Hepatocyte (in vitro differentiated cells): ENCODE data around the gene MOV10L1. TPM values are rescaled to one million over a fixed set of nuclear protein-coding genes. Genes with fewer than 3 reads are reported as not detected.

Experiments used
- DNase-seq: peaks from one replicate; pipeline ENCODE4 v3.0.0-alpha.2; 2016; ENCODE audit warnings: low spot score
- H2AFZ ChIP-seq: fragments of 200-600 bp; sonication (generic); 2 replicates; pipeline ENCODE4 v1.6.0; 2016; ENCODE audit warnings: antibody characterized with exemption, mild to moderate bottlenecking
- H3K27ac ChIP-seq: fragments of 200-600 bp; sonication (generic); 2 replicates; pipeline ENCODE4 v1.5.1; 2016; ENCODE audit warnings: mild to moderate bottlenecking
- H3K27me3 ChIP-seq: fragments of 200-600 bp; sonication (generic); 2 replicates; pipeline ENCODE4 v1.6.1; 2016
- H3K36me3 ChIP-seq: fragments of 200-600 bp; sonication (generic); replicated peaks from 2 replicates; pipeline ENCODE4 v1.5.1; 2016; ENCODE audit warnings: low read depth; ENCODE audit not compliant: insufficient read depth
- H3K4me1 ChIP-seq: fragments of 200-600 bp; sonication (generic); 2 replicates; pipeline ENCODE4 v1.5.1; 2016; ENCODE audit warnings: mild to moderate bottlenecking, moderate library complexity; ENCODE audit not compliant: insufficient read depth
- H3K4me2 ChIP-seq: fragments of 200-600 bp; sonication (generic); 2 replicates; pipeline ENCODE4 v1.6.0; 2016
- H3K4me3 ChIP-seq: fragments of 200-600 bp; sonication (generic); 2 replicates; pipeline ENCODE4 v1.5.1; 2016; ENCODE audit warnings: mild to moderate bottlenecking
- H3K79me2 ChIP-seq: fragments of 200-600 bp; sonication (generic); 2 replicates; pipeline ENCODE4 v1.6.0; 2017; ENCODE audit warnings: mild to moderate bottlenecking
- H3K9me2 ChIP-seq: fragments of 200-600 bp; sonication (generic); replicated peaks from 2 replicates; pipeline ENCODE4 v1.6.0; 2017; ENCODE audit warnings: mild to moderate bottlenecking; ENCODE audit not compliant: insufficient read depth
- H3K9me3 ChIP-seq: fragments of 200-600 bp; sonication (generic); 2 replicates; pipeline ENCODE4 v1.5.1; 2016; ENCODE audit warnings: low read depth, mild to moderate bottlenecking
- H4K20me1 ChIP-seq: fragments of 200-600 bp; sonication (generic); 2 replicates; pipeline ENCODE4 v1.6.0; 2016; ENCODE audit warnings: mild to moderate bottlenecking; ENCODE audit not compliant: insufficient read depth, poor library complexity, severe bottlenecking
- EZH2 ChIP-seq: fragments of 200-600 bp; sonication (generic); IDR thresholded peaks from 2 replicates; pipeline ENCODE4 v1.6.1; 2016; ENCODE audit warnings: antibody characterized with exemption, mild to moderate bottlenecking, borderline replicate concordance
- EZH2phosphoT487 ChIP-seq: fragments of 200-600 bp; sonication (generic); IDR thresholded peaks from one replicate; pipeline ENCODE4 v1.6.1; 2018; ENCODE audit warnings: antibody characterized with exemption, mild to moderate bottlenecking, low read depth, moderate library complexity; ENCODE audit not compliant: unreplicated experiment, severe bottlenecking
- WGBS: methylation state at CpG from one replicate; pipeline ENCODE4 v1.1.6; 2016; ENCODE audit warnings: low lambda C conversion rate; ENCODE audit errors: missing lambda C conversion rate; 5-methylcytosine and 5-hydroxymethylcytosine counted together
- polyA plus RNA-seq: library from polyadenylated mRNA; unstranded; fragments of >200 nt; fragmentation: Nextera tagmentation; extraction: Ambion mirVana; gene quantifications from 2 replicates; pipeline ENCODE4 v1.2.1, GENCODE V29; 2016
- total RNA-seq: library from RNA; depleted of rRNA; stranded (reverse); fragments of >200 nt; gene quantifications from 2 replicates; pipeline ENCODE4 v1.2.3, GENCODE V29; 2014
- TF ChIP-seq, protein P1 (sequence below): fragments of 200-600 bp; sonication (generic); IDR thresholded peaks from 2 replicates; pipeline ENCODE4 v1.5.1; 2016; ENCODE audit warnings: antibody characterized with exemption, mild to moderate bottlenecking; ENCODE audit not compliant: poor library complexity

The MOV10L1 gene
- total and polyA plus RNA-seq, 2 experiments from 2014 or later: 0.36 to 3.6 TPM

DNA sequence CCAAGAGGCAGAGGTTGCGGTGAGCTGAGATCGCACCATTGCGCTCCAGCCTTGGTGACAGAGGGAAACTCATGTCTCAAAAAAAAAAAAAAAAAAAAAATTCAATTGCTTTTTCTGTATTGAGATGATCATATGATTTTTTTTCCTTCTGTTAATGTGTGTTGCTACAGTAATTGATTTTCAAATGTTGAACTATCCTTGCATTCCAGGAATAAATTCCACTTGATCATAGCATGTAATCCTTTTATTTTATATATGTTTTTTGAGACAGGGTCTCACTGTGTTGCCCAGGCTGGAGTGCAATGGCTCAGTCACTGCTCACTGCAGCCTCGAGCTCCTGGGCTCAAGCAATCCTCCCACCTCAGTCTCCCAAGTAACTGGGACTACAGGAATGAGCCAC lies 33.3 kb downstream of the MOV10L1 start:
- peaks cover 19% of the 10 kb centered on the region for H3K4me1 ChIP-seq
- no peaks in the 10 kb centered on the region for H3K27me3 ChIP-seq
- TF ChIP-seq, protein P1, sequence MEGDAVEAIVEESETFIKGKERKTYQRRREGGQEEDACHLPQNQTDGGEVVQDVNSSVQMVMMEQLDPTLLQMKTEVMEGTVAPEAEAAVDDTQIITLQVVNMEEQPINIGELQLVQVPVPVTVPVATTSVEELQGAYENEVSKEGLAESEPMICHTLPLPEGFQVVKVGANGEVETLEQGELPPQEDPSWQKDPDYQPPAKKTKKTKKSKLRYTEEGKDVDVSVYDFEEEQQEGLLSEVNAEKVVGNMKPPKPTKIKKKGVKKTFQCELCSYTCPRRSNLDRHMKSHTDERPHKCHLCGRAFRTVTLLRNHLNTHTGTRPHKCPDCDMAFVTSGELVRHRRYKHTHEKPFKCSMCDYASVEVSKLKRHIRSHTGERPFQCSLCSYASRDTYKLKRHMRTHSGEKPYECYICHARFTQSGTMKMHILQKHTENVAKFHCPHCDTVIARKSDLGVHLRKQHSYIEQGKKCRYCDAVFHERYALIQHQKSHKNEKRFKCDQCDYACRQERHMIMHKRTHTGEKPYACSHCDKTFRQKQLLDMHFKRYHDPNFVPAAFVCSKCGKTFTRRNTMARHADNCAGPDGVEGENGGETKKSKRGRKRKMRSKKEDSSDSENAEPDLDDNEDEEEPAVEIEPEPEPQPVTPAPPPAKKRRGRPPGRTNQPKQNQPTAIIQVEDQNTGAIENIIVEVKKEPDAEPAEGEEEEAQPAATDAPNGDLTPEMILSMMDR: no peak
- TF ChIP-seq EZH2phosphoT487 (no peak), EZH2 (no peak)
- no peak overlapping the region for H3K4me2 ChIP-seq
- H4K20me1 ChIP-seq: no peaks in the 10 kb centered on the region
- no peak overlapping the region for H3K27ac ChIP-seq
- WGBS: 86% methylated on average over 4 of the region's 4 CpGs
- no peaks in the 10 kb centered on the region for H3K9me2 ChIP-seq
- no peaks in the 10 kb centered on the region for H3K9me3 ChIP-seq
- DNase-seq: no peak
- no peak overlapping the region for H2AFZ ChIP-seq
- H3K79me2 ChIP-seq: no peaks in the 10 kb centered on the region
- no peak overlapping the region for H3K4me3 ChIP-seq
- no peaks in the 10 kb centered on the region for H3K36me3 ChIP-seq

DNA sequence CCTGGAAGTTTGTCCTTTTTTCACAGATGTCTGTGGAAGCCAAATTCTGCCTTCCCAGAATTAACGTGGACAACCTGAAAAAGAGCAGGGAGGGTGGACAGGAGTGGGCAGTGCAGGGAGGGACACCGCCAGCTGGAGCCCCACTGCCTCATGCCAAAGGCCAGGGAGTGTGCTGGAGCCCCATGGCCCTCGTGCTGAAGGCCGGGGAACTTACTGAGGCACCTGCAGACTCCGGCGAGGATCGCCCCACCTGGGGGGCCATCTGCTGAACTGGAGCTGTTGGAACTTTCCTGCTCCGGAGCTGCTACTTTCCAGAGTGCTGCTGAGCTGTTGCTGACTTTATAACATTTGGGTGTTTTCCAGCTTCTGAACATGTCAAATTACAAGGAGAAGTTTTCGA lies 35.2 kb downstream of the MOV10L1 start:
- H3K36me3 ChIP-seq: no peaks in the 10 kb centered on the region
- no peak overlapping the region for H3K4me2 ChIP-seq
- no peaks in the 10 kb centered on the region for H3K9me3 ChIP-seq
- H3K4me3 ChIP-seq: no peak overlapping the region
- H4K20me1 ChIP-seq: no peaks in the 10 kb centered on the region
- H3K9me2 ChIP-seq: no peaks in the 10 kb centered on the region
- H3K79me2 ChIP-seq: no peaks in the 10 kb centered on the region
- H3K4me1 ChIP-seq: peaks cover 2% of the 10 kb centered on the region
- H3K27ac ChIP-seq: no peak overlapping the region
- WGBS: 91% methylated on average over 9 of the region's 9 CpGs
- DNase-seq: no peak
- no peak overlapping the region for H2AFZ ChIP-seq
- H3K27me3 ChIP-seq: no peaks in the 10 kb centered on the region
- TF ChIP-seq EZH2: no peak
- no peak for TF ChIP-seq EZH2phosphoT487
- TF ChIP-seq, protein P1: no peak

DNA sequence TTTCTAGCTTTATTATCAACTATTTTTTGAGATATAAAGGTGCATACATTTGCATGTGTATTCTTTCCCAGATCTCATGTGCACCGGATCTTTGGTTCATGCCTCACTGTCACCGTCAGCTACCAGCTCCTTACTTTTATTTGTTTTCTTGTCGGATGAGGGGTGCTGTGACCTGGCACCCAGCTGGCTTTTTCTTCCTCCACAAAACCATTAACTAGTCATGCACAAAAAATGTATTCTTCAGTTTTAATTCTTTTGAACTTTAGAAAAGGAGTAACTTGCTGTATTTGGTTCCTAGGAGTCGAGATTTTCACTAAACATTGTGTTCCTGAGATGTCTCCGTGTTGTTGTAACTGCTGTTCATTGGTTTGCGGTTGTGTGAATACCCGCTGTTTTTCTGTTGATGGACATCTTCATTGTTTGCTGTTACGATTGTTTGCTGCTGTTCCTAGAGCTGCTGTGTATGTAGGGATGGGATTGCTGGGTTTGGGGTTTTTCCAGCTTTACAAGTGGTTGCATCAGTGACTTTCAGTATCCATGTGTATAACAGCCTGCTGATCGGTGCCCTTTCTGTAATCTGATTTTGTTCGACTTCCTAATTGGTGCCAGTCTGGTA lies 39.4 kb downstream of the MOV10L1 start:
- no peaks in the 10 kb centered on the region for H3K9me3 ChIP-seq
- 81% methylated on average over 10 of the region's 10 CpGs for WGBS
- no peak overlapping the region for H3K4me2 ChIP-seq
- no peaks in the 10 kb centered on the region for H3K79me2 ChIP-seq
- H4K20me1 ChIP-seq: no peaks in the 10 kb centered on the region
- H3K4me3 ChIP-seq: no peak overlapping the region
- no peaks in the 10 kb centered on the region for H3K4me1 ChIP-seq
- no peaks in the 10 kb centered on the region for H3K36me3 ChIP-seq
- TF ChIP-seq, protein P1: no peak
- TF ChIP-seq EZH2 (no peak), EZH2phosphoT487 (no peak)
- H3K27me3 ChIP-seq: no peaks in the 10 kb centered on the region
- no peak overlapping the region for H3K27ac ChIP-seq
- H2AFZ ChIP-seq: no peak overlapping the region
- no peaks in the 10 kb centered on the region for H3K9me2 ChIP-seq
- DNase-seq: no peak

DNA sequence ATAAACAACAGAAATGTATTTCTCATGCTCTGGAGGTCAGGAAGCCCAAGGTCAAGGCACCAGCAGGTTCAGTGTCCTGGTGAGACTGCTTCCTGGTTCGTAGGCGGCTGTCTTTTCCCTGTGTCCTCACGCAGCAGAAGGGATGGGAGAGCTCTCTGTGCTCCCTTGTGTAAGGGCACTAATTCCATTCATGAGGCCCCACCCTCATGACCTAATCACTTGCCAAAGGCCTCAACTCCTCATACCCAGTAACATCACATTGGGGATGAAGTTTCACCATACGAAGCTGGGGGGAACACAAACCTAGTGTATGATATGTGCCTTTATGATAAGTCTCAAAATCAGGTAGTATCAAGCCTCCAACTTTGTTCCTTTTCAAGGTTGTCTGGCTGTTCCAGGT lies 42.1 kb downstream of the MOV10L1 start:
- H3K4me1 ChIP-seq: no peaks in the 10 kb centered on the region
- 93% methylated on average over 4 of the region's 4 CpGs for WGBS

More for the DNA sequence above, 42.1 kb downstream of the MOV10L1 start:
- Histone ChIP-seq H3K9me3 (no peaks in the 10 kb centered on the region), H3K36me3 (no peaks in the 10 kb centered on the region), H3K4me2 (no peak overlapping the region), H3K4me3 (no peak overlapping the region), H3K79me2 (no peaks in the 10 kb centered on the region), H3K27ac (no peak overlapping the region), H4K20me1 (no peaks in the 10 kb centered on the region), H3K27me3 (no peaks in the 10 kb centered on the region), H3K9me2 (no peaks in the 10 kb centered on the region), H2AFZ (no peak overlapping the region)
- TF ChIP-seq EZH2 (no peak), EZH2phosphoT487 (no peak)
- TF ChIP-seq, protein P1: no peak
- no peak for DNase-seq
